PC-9 (cell line): ENCODE measurements around the gene BACH2.

Experiments
- CTCF ChIP-seq: fragments of 200-600 bp; sonication (generic); conservative IDR thresholded peaks from 2 replicates; pipeline ENCODE4 v1.6.1; 2017; ENCODE audit warnings: mixed run types, antibody characterized with exemption, mild to moderate bottlenecking, moderate library complexity
- EZH2 ChIP-seq: fragments of 200-600 bp; sonication (generic); IDR thresholded peaks from 2 replicates; pipeline ENCODE4 v1.8.0; 2017; ENCODE audit warnings: antibody characterized with exemption, low read depth

- TF ChIP-seq CTCF (no peak), EZH2 (no peak)
Measured at GRCh38 chr6:90180526-90180925, 116.1 kb downstream of the BACH2 start.
